Brain microvascular endothelial cell (primary cell): Measurements from ENCODE around the gene SNX18.

Experiments
- DNase-seq: peaks from one replicate; pipeline ENCODE4 v3.0.0-alpha.2; 2020
- H3K27ac ChIP-seq: fragments of 250-450 bp; sonication (Bioruptor Pico); 2 replicates; pipeline ENCODE4 v1.5.1; 2020; ENCODE audit warnings: mild to moderate bottlenecking, moderate library complexity
- H3K27me3 ChIP-seq: fragments of 250-450 bp; sonication (Bioruptor Pico); replicated peaks from 2 replicates; pipeline ENCODE4 v1.5.1; 2020; ENCODE audit warnings: mild to moderate bottlenecking
- H3K36me3 ChIP-seq: fragments of 250-450 bp; sonication (Bioruptor Pico); replicated peaks from 2 replicates; pipeline ENCODE4 v1.5.1; 2020; ENCODE audit warnings: mild to moderate bottlenecking
- H3K4me3 ChIP-seq: 2 replicates; pipeline ENCODE4 v1.5.1; 2011; ENCODE audit warnings: low read depth, mild to moderate bottlenecking, control low read depth, low read length, moderate library complexity
- CTCF ChIP-seq: IDR thresholded peaks from 2 replicates; pipeline ENCODE4 v1.5.1; 2011; ENCODE audit warnings: low read depth, mild to moderate bottlenecking, moderate library complexity, low read length, control low read depth, inconsistent platforms; ENCODE audit errors: missing control alignments
- in situ Hi-C: cut with HindIII; loops from 2 replicates; pipeline ENCODE4 v1.10.0; 2017; ENCODE audit warnings: low sequenced_read_pairs, low pct_ligation_motif_present

Gene SNX18

DNA sequence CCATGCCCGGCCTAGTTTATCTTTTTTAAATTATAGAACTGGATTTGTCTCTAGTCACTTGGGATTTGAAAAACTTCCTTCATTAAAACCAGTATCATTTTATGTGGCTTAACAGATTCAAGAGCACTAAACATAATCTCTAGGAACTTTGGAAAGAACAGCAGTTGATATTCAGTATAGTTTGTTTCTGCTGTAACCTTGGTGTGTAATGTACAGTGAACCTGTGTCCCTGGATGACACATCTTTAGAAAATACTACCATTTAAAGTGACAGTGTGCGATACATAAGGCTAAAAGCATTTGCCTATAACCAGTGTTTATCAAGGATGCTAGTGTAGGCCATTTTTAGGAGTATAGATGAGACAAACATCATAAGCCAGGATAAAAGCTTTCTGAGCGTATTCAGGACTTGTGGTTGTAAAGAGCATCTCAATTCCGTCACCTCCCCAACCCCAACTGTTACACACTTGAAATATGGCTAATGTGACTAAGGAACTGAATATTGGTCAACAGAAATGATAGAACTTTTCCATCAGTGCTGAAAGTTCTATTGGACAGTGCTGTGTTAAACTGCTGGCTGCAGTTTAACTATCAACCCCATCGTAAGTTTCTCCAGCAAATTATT, 4.4 kb downstream of the SNX18 start:
- no peaks in the 10 kb centered on the region for H3K36me3 ChIP-seq
- peak overlapping the region; percentile 62 for H3K27ac ChIP-seq
- H3K27me3 ChIP-seq: no peaks in the 10 kb centered on the region
- in situ Hi-C loops: no loop called here
- DNase-seq: no peak
- H3K4me3 ChIP-seq: no peak overlapping the region
- no peak for TF ChIP-seq CTCF

DNA sequence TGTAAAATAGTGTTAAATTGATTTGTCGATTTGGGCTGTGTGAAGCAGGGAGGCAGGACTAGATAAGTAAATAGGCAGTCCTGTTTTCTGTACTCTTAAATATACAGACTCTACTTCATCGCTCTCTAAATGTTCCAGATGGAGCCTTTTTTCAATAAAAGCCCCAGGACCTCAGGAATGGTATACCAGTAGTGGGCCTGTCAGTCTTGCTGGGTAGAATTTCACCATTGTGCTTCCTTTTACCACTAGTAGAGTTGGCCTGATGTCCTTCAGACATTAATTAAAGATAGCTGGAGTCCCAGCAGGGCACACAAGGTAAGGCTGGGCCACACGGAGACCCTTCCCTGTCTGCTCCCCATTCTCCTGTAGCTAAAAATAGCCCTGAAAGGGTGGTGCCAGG, 6.0 kb downstream of the SNX18 start:
- DNase-seq: no peak
- Histone ChIP-seq H3K27me3 (no peaks in the 10 kb centered on the region), H3K27ac (no peak overlapping the region), H3K4me3 (no peak overlapping the region), H3K36me3 (no peaks in the 10 kb centered on the region)
- in situ Hi-C loops: no loop called here
- TF ChIP-seq CTCF: no peak

DNA sequence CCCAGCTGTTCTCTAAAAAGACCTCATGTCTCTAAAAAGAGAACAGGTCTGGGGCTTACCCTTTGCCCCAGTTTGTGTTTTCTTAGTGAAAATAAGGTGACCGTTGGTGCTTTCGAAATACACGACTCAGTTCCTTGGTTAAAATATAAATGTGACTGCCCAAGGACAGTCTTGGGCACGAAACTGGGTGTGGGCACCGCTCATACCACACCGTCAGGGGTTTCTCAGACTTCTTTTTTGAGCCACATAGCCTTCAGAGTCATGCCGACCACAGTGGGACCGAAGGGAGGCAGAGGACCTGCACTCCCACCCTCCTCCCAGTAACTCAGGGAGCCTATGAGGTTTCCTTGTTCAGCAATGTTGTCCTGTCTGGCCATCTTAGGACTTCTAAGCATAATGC, 6.5 kb downstream of the SNX18 start:
- TF ChIP-seq CTCF: no peak
- DNase-seq: no peak
- H3K27me3 ChIP-seq: no peaks in the 10 kb centered on the region
- peak overlapping the region; percentile 57 for H3K27ac ChIP-seq
- in situ Hi-C loops: no loop called here
- H3K4me3 ChIP-seq: no peak overlapping the region
- H3K36me3 ChIP-seq: no peaks in the 10 kb centered on the region

DNA sequence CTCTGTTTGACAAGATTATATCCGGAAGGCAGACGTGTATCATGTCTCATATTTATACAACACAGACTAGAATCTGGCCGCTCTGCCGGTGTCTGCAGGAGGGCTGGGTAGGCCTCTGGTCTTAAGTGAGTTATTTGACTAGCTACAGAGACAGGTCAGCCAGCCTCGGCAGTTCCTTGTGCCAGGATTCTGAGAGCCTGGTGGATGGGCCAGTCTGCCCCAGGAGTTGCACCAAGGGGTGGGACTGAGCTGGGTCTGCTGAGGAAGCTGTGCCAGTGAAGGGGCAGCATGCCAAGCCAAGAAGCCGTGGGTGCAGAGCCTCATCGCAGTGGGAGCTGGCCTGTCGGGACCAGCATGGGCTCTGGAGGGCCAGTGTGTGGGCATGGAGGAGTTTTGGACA, 7.1 kb downstream of the SNX18 start:
- H3K36me3 ChIP-seq: no peaks in the 10 kb centered on the region
- peak; percentile 60 for DNase-seq
- no peaks in the 10 kb centered on the region for H3K27me3 ChIP-seq
- in situ Hi-C loops: no loop called here
- no peak for TF ChIP-seq CTCF
- H3K27ac ChIP-seq: peak overlapping the region; percentile 57
- H3K4me3 ChIP-seq: no peak overlapping the region

- no peak for DNase-seq
- in situ Hi-C loops: no loop called here
- TF ChIP-seq CTCF: no peak
- Histone ChIP-seq H3K4me3 (no peak overlapping the region), H3K36me3 (no peaks in the 10 kb centered on the region), H3K27me3 (no peaks in the 10 kb centered on the region), H3K27ac (no peak overlapping the region)
Observed at GRCh38 chr5:54525261-54525660, 7.7 kb downstream of the SNX18 start.

DNA sequence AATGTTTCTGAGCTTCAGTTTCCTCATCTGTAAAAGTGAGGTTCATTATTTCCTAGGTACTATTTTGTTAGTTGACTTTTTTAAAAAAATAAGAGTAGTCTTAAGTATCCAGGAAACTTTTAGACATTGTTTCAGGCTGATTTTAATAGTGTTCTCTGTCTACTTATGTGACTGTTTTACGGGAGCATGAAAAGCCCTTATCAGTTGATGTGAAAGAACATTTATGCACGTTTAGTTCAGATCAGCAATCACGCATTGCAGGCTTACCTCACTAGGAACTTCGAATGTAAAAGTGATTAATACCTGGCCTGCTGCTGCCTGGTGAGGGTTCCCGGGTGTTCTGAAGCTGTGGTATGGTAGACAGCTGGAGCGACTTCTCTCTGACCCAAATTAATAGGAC, 8.1 kb downstream of the SNX18 start:
- Histone ChIP-seq H3K36me3 (no peaks in the 10 kb centered on the region), H3K27ac (no peak overlapping the region), H3K27me3 (no peaks in the 10 kb centered on the region), H3K4me3 (no peak overlapping the region)
- no peak for DNase-seq
- no peak for TF ChIP-seq CTCF
- in situ Hi-C loops: no loop called here
